Glutamatergic neuron (in vitro differentiated cells): ENCODE results near the gene UNC93A. TPM values are rescaled to one million over a fixed set of nuclear protein-coding genes. Genes with fewer than 3 reads are reported as not detected.
"Not testable (repeated sequence)": the region's sequence is repeated elsewhere in the genome, so short reads cannot be mapped to it uniquely, and the experiment has no call there.

Source experiments
- DNase-seq: peaks from one replicate; pipeline ENCODE4 v3.0.0; 2022
- H3K27ac Mint-ChIP-seq: one replicate; pipeline ENCODE4 v1.8.0; 2020; ENCODE audit warnings: mild to moderate bottlenecking, mixed read lengths, inconsistent platforms; ENCODE audit not compliant: unreplicated experiment
- H3K27me3 Mint-ChIP-seq: one replicate; pipeline ENCODE4 v1.8.0; 2020; ENCODE audit warnings: mild to moderate bottlenecking, moderate library complexity, mixed read lengths, inconsistent platforms; ENCODE audit not compliant: unreplicated experiment
- H3K36me3 Mint-ChIP-seq: one replicate; pipeline ENCODE4 v1.8.0; 2020; ENCODE audit warnings: mild to moderate bottlenecking, mixed read lengths, inconsistent platforms; ENCODE audit not compliant: unreplicated experiment
- H3K4me1 Mint-ChIP-seq: one replicate; pipeline ENCODE4 v1.8.0; 2020; ENCODE audit warnings: mild to moderate bottlenecking, low read depth, mixed read lengths, inconsistent platforms; ENCODE audit not compliant: unreplicated experiment
- H3K4me3 Mint-ChIP-seq: one replicate; pipeline ENCODE4 v1.8.0; 2020; ENCODE audit warnings: mild to moderate bottlenecking, mixed read lengths, inconsistent platforms; ENCODE audit not compliant: unreplicated experiment
- H3K9me3 Mint-ChIP-seq: one replicate; pipeline ENCODE4 v1.8.0; 2020; ENCODE audit warnings: mild to moderate bottlenecking, moderate library complexity, mixed read lengths, inconsistent platforms; ENCODE audit not compliant: unreplicated experiment
- total RNA-seq: library from RNA; stranded (reverse); fragmentation: NEBNext Ultra II Directional; extraction: Animal tissue kit (Norgen Biotek cat#: 25700); gene quantifications from one replicate; pipeline ENCODE4 v1.2.1, GENCODE V29; 2021; ENCODE audit not compliant: unreplicated experiment
- TF ChIP-seq, protein P1 (sequence below): fragments of 200-600 bp; sonication (generic); IDR thresholded peaks from one replicate; pipeline ENCODE4 v1.5.0; 2021; ENCODE audit not compliant: partially characterized antibody, unreplicated experiment

The UNC93A gene
- total RNA-seq, 1 donor from 2014 or later: not detected

DNA sequence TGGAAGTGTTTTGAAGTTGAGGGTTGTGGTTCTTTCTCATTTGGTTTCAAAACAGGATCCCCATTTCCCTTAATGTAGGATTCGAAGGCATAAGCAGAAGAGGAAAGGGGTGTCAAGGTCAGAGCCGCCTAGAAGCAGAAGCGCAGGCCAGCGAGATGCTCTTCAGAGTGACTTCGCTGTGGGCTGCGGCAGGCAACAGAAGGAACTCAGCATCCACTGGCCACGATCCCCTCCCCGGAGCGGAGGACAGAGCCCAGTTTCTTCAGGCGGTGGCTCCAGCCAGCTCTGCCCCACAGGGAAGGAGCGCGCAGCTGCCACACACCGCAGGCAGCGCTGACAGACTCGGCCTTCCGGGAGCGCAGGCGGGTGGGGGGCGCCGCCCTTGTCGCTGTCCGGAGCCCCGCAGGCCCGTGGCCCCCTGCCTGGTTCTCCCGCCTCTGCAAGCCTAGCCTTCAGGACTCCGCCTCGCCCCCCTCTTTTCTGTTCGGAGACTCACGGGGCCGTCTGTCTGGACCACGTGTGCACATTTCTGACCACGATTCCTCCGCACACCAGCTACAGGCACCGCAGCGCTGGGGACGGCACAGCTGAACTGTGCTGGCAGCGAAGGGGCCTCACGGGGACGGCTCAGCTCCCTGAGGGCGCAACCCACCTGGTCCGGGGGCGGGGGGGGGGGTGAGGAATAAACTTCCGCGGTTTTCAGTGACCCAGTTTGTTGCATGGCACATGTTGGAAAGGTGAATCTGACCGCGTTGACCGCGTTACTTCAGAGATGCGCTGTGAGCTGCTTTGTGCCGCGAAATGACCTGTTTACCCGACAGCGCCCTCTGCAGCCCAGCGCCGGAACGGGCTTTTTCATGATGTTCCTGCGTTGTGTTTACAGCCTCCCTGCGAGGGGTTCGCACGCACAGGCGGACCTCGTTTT, 59.9 kb downstream of the UNC93A start:
- H3K27me3 Mint-ChIP-seq: peaks cover 4% of the 10 kb centered on the region
- DNase-seq: peak; percentile 91
- TF ChIP-seq, protein P1, sequence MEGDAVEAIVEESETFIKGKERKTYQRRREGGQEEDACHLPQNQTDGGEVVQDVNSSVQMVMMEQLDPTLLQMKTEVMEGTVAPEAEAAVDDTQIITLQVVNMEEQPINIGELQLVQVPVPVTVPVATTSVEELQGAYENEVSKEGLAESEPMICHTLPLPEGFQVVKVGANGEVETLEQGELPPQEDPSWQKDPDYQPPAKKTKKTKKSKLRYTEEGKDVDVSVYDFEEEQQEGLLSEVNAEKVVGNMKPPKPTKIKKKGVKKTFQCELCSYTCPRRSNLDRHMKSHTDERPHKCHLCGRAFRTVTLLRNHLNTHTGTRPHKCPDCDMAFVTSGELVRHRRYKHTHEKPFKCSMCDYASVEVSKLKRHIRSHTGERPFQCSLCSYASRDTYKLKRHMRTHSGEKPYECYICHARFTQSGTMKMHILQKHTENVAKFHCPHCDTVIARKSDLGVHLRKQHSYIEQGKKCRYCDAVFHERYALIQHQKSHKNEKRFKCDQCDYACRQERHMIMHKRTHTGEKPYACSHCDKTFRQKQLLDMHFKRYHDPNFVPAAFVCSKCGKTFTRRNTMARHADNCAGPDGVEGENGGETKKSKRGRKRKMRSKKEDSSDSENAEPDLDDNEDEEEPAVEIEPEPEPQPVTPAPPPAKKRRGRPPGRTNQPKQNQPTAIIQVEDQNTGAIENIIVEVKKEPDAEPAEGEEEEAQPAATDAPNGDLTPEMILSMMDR: peak; percentile 93
- H3K4me1 Mint-ChIP-seq: peaks cover 16% of the 10 kb centered on the region
- peak overlapping the region; percentile 79 for H3K27ac Mint-ChIP-seq
- H3K9me3 Mint-ChIP-seq: peaks cover 14% of the 10 kb centered on the region
- peaks cover 9% of the 10 kb centered on the region for H3K36me3 Mint-ChIP-seq
- H3K4me3 Mint-ChIP-seq: peak overlapping the region; percentile 88

DNA sequence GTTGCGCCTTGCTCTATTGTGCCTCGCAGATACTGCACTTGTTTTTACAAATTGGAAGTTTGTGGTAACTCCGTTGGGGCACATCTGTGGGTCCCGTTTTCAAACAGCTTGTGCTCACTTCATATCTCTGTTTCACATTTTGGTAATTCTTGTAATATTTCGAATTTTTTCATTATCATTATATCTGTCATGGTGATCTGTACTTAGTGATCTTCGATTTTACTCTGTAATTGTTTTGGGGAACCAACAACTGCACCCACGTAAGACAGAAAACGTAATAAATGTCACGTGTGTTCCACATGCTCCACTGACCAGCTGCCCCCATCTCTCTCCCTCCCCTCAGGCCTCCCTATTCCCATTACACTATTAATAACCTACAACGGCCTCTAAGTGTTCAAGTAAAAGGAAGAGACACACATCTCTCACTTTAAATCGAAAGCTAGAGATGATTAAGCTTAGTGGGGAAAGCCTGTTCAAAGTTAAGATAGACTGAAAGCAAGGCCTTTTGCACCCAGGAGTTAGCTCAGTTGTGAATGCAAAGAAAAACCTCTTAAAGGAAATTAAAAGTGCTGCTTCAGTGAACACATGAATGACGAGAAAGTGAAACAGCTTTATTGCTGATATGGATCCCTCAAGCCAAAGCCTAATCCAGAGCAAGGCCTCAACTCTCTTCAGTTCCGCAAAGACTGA, 60.7 kb downstream of the UNC93A start:
- H3K4me3 Mint-ChIP-seq: peak overlapping the region; percentile 84
- H3K4me1 Mint-ChIP-seq: peaks cover 16% of the 10 kb centered on the region
- H3K9me3 Mint-ChIP-seq: peaks cover 14% of the 10 kb centered on the region
- peaks cover 4% of the 10 kb centered on the region for H3K27me3 Mint-ChIP-seq
- H3K27ac Mint-ChIP-seq: peak overlapping the region; percentile 79
- TF ChIP-seq, protein P1: no peak
- DNase-seq: no peak
- peaks cover 9% of the 10 kb centered on the region for H3K36me3 Mint-ChIP-seq

DNA sequence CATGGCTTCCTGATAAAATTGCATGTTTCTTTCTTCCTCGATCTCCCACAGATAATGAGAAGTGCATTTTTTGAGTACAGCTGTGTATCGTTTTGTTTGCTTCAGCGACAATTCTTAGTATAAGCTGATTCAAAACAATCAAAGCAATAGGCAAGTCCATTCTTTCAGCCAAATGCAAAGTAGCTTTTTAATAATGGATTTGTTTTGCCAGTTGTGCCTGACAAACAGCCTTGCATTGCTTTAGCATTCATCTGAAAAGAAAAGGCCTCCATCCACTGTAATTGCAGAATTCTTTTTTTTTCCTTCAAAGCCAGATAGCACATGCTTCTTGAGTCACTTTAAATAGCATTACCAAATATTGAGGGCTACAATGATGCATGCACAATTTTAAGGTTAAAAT, 65.8 kb downstream of the UNC93A start:
- Mint-ChIP-seq H3K36me3 (peaks cover 9% of the 10 kb centered on the region), H3K27ac (no peak overlapping the region), H3K4me3 (no peak overlapping the region), H3K27me3 (no peaks in the 10 kb centered on the region), H3K9me3 (peaks cover 8% of the 10 kb centered on the region), H3K4me1 (peaks cover 4% of the 10 kb centered on the region)
- DNase-seq: no peak
- TF ChIP-seq, protein P1: no peak

DNA sequence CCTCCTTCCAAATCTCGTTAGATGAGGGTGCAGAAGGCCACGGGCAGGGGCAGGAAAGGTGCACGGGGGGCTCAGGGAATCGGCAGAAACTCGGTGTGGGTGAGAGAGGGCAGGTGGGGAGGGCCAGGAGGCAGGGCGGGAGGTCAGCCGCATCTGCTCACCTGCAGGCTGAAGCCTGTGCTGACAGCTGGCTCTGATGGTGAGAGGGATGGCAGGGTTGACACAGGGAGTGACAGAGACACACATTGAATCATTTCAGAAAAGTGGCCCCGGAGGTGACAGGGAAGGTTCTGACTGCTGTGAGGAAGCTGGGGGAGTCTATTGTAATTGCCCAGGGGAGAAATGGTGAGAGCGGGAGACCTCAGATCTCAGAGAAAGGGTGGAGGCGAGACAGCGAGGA, 67.3 kb downstream of the UNC93A start:
- H3K4me3 Mint-ChIP-seq, DNase-seq, H3K4me1 Mint-ChIP-seq, H3K27ac Mint-ChIP-seq, H3K27me3 Mint-ChIP-seq, H3K9me3 Mint-ChIP-seq, H3K36me3 Mint-ChIP-seq: not testable (repeated sequence)

DNA sequence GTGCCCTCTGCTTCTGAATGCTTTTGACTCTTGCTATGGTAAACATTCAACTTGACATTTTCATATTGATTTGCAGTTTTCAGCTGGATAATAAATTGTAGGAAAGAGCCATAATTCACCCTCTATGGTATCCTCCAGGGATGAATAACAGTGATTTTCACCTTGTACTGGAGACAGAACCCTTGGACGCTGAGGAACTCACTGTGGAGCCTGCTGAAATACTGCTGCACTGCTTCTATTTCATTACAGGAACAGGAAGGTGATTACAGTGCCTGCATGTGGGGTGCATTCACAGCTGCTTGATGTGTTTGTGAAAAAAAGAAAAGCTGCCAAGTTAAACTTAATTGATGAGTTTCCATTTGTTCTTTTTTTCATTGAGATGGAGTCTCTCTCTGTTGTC, 70.1 kb downstream of the UNC93A start:
- H3K27me3 Mint-ChIP-seq, H3K27ac Mint-ChIP-seq, H3K4me1 Mint-ChIP-seq, H3K4me3 Mint-ChIP-seq, DNase-seq, H3K9me3 Mint-ChIP-seq, H3K36me3 Mint-ChIP-seq: not testable (repeated sequence)

Other genes with a start within 250 kb of the UNC93A start
- gene CCR6, start 168.2 kb upstream of the UNC93A start, total RNA-seq: not detected
- gene GPR31, start 133.3 kb upstream of the UNC93A start, total RNA-seq: not detected
- not detected for gene TTLL2, start 33.8 kb downstream of the UNC93A start, total RNA-seq